ENCODE data around the gene PRR16. TPM values are rescaled to one million over a fixed set of nuclear protein-coding genes. Genes with fewer than 3 reads are reported as not detected.

The PRR16 gene
- total RNA-seq, 1 donor from 2014 or later: 0.25 TPM

DNA sequence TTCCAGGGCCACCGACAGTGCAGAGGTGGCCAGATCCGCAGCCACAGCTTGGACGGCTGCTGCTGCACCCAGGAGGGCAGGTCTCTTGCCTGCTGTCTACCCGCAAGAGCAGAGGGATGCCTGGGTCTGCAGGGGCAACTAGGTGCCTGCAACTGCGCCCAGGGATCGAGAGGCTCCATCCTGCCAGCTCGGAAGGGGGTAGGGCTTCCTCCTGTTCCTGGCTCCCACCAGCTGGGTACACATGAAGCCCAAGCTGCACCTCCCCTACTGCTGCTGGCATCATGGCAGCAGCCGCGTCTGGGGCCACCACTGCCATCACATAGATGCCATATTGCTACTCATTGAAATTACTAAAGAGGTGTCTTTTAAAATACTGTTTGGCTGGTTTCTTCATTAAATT is 12.7 kb upstream of the PRR16 start:
- Mint-ChIP-seq H3K4me3 (ENCODE audit: unreplicated experiment) (no peak overlapping the region), H3K27ac (ENCODE audit: unreplicated experiment) (no peak overlapping the region), H3K36me3 (ENCODE audit: unreplicated experiment) (no peaks in the 10 kb centered on the region), H3K9me3 (ENCODE audit: unreplicated experiment) (no peaks in the 10 kb centered on the region), H3K27me3 (ENCODE audit: unreplicated experiment) (no peaks in the 10 kb centered on the region), H3K4me1 (ENCODE audit: low read depth, unreplicated experiment) (peaks cover 4% of the 10 kb centered on the region)
- TF ChIP-seq, protein P1, sequence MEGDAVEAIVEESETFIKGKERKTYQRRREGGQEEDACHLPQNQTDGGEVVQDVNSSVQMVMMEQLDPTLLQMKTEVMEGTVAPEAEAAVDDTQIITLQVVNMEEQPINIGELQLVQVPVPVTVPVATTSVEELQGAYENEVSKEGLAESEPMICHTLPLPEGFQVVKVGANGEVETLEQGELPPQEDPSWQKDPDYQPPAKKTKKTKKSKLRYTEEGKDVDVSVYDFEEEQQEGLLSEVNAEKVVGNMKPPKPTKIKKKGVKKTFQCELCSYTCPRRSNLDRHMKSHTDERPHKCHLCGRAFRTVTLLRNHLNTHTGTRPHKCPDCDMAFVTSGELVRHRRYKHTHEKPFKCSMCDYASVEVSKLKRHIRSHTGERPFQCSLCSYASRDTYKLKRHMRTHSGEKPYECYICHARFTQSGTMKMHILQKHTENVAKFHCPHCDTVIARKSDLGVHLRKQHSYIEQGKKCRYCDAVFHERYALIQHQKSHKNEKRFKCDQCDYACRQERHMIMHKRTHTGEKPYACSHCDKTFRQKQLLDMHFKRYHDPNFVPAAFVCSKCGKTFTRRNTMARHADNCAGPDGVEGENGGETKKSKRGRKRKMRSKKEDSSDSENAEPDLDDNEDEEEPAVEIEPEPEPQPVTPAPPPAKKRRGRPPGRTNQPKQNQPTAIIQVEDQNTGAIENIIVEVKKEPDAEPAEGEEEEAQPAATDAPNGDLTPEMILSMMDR (IDR thresholded peaks at IDR 0.05; ENCODE audit: partially characterized antibody, unreplicated experiment): no peak
- no peak for DNase-seq

DNA sequence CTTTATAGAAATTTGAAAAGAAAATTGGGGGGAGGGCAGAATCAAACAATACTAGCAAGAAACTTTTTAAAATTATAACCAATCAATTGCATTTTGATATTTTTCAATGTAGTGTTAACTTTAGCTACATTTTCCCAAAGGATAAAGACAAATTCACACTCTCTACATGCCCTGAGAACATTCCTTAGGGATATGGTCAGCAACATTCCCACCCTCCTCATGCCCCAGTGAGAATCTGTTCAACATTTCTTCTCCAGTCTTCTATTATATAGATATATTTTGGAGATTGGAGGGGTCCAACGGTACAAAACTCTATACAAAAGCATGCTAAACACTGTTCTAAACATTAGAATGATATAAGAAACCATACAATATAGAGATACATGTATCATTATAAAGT is 11.6 kb upstream of the PRR16 start:
- Mint-ChIP-seq H3K27ac (ENCODE audit: unreplicated experiment) (no peak overlapping the region), H3K27me3 (ENCODE audit: unreplicated experiment) (no peaks in the 10 kb centered on the region), H3K4me3 (ENCODE audit: unreplicated experiment) (no peak overlapping the region), H3K4me1 (ENCODE audit: low read depth, unreplicated experiment) (peaks cover 4% of the 10 kb centered on the region), H3K9me3 (ENCODE audit: unreplicated experiment) (peaks cover 4% of the 10 kb centered on the region), H3K36me3 (ENCODE audit: unreplicated experiment) (no peaks in the 10 kb centered on the region)
- DNase-seq: no peak
- TF ChIP-seq, protein P1 (IDR thresholded peaks at IDR 0.05; ENCODE audit: partially characterized antibody, unreplicated experiment): no peak

DNA sequence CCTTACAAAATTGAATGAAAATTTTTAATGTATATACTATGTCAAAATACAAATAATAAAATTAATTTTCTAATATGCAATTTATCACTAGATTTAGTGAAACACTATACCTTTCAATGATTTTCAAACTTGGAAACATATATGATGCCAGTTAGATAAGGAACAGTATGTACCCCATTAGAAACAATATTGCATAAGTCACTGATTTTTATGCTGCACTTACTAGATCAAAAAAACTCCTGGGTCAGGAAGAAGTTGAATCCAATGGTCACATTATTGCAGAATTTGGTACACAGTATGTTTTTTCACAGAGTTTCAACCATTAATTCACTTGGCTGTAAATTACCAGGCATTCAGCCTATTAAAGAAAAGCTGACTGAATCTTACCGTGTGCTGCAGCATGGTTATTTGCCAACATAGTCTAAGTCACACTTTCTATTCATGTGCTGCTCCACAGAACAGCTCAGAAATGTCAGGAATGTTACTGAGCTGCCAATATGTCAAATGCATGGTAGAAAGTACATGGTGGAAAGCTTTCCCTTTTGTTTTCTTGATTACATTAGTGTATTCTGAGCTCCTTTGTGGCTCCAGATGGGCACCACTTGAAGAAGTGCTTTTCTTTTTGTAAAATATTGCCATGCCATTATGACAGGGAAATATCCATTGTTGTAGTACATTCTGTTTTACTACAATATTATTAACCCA is 9.9 kb upstream of the PRR16 start:
- Mint-ChIP-seq H3K27ac (ENCODE audit: unreplicated experiment) (no peak overlapping the region), H3K9me3 (ENCODE audit: unreplicated experiment) (peaks cover 4% of the 10 kb centered on the region), H3K4me3 (ENCODE audit: unreplicated experiment) (no peak overlapping the region), H3K4me1 (ENCODE audit: low read depth, unreplicated experiment) (peaks cover 2% of the 10 kb centered on the region), H3K36me3 (ENCODE audit: unreplicated experiment) (no peaks in the 10 kb centered on the region), H3K27me3 (ENCODE audit: unreplicated experiment) (no peaks in the 10 kb centered on the region)
- DNase-seq: no peak
- TF ChIP-seq, protein P1 (IDR thresholded peaks at IDR 0.05; ENCODE audit: partially characterized antibody, unreplicated experiment): no peak

DNA sequence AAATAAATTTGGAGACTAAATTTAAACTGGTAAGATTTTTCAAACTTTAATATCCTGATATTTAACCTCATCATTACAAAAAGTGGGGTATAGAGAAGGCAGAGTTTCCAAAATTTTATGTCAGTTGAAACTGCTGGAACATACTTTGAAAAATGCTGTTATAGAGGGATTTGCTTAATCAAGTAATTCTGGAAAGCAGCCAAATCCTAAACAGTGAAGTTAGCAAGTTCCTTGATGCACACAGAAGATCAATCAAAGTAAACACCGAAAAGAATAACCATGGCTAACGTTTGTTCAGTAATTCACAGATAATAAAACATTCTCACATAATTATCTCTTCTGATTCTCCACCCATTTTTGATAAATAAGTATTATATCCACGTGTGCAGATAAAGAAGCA is 8.1 kb upstream of the PRR16 start:
- Mint-ChIP-seq H3K27me3 (ENCODE audit: unreplicated experiment) (no peaks in the 10 kb centered on the region), H3K9me3 (ENCODE audit: unreplicated experiment) (peaks cover 4% of the 10 kb centered on the region), H3K4me3 (ENCODE audit: unreplicated experiment) (no peak overlapping the region), H3K27ac (ENCODE audit: unreplicated experiment) (no peak overlapping the region), H3K4me1 (ENCODE audit: low read depth, unreplicated experiment) (peaks cover 2% of the 10 kb centered on the region), H3K36me3 (ENCODE audit: unreplicated experiment) (no peaks in the 10 kb centered on the region)
- TF ChIP-seq, protein P1 (IDR thresholded peaks at IDR 0.05; ENCODE audit: partially characterized antibody, unreplicated experiment): no peak
- no peak for DNase-seq

DNA sequence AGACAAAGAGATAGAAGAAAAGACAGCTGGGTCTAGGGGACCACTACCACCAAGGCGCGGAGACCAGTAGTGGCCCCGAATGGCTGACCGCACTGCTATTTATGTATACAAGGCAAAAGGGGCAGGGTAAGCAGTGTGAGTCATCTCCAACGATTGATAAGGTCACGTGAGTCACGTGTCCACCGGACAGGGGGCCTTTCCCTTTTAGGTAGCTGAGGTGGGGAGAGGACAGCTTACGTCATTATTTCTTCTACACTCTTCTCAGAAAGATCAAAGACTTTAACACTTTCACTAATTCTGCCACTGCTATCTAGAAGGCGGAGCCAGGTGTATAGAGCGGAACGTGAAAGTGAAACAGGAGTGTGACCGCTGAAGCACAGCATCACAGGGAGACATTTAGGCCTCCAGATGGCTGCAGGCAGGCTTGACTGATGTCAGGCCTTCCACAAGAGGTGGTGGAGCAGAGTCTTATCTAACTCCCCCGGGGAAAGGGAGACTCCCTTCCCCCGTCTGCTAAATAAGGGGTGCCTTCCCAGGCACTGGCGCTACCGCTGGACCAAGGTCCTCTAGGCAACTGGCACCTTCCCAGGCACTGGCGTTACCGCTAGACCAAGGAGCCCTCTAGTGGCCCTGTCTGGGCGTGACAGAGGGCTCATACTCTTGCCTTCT is 6.1 kb upstream of the PRR16 start:
- Mint-ChIP-seq H3K27ac (ENCODE audit: unreplicated experiment) (no peak overlapping the region), H3K9me3 (ENCODE audit: unreplicated experiment) (peaks cover 4% of the 10 kb centered on the region), H3K4me3 (ENCODE audit: unreplicated experiment) (no peak overlapping the region), H3K4me1 (ENCODE audit: low read depth, unreplicated experiment) (peaks cover 2% of the 10 kb centered on the region), H3K36me3 (ENCODE audit: unreplicated experiment) (no peaks in the 10 kb centered on the region), H3K27me3 (ENCODE audit: unreplicated experiment) (no peaks in the 10 kb centered on the region)
- DNase-seq: peak; percentile 69
- TF ChIP-seq, protein P1 (IDR thresholded peaks at IDR 0.05; ENCODE audit: partially characterized antibody, unreplicated experiment): peak; percentile 74

Measured in glutamatergic neuron (in vitro differentiated cells).